PC-3 (cell line): Measurements from ENCODE around the gene KCNJ10. TPM values are rescaled to one million over a fixed set of nuclear protein-coding genes. Genes with fewer than 3 reads are reported as not detected.

Source experiments
- ATAC-seq: fragments of 200-7000 bp; cut with Tn5 transposase; 2 replicates; pipeline ENCODE4 v1.9.1; 2020; ENCODE audit warnings: mild to moderate bottlenecking, moderate library complexity
- BruUV-seq: library from RNA; stranded (reverse); fragments of 400-500 nt; replicated peaks from 2 replicates; lab custom pipeline; 2021; lab: Mats Ljungman, UMichigan
- CTCF ChIA-PET: fragments of 300-600 bp; sonication (Branson Sonifier 250); formaldehyde crosslinking; loops from one replicate; lab custom pipeline; 2022; ENCODE audit warnings: antibody characterized with exemption; lab: Charles Lee
- POLR2A ChIA-PET: fragments of 300-600 bp; sonication (Branson Sonifier 250); formaldehyde crosslinking; loops from one replicate; lab custom pipeline; 2022; ENCODE audit warnings: antibody characterized with exemption; ENCODE audit not compliant: unreplicated experiment; lab: Charles Lee
- DNase-seq: peaks from one replicate; pipeline ENCODE4 v3.0.0-alpha.2; 2015
- H2AFZ ChIP-seq: fragments of 300-600 bp; sonication (generic); 2 replicates; pipeline ENCODE4 v1.6.0; 2016; ENCODE audit warnings: antibody characterized with exemption, low read length
- H3F3A ChIP-seq: fragments of 300-600 bp; sonication (generic); one replicate; pipeline ENCODE4 v1.6.0; 2017; ENCODE audit warnings: antibody characterized with exemption, low read length, control low read depth, mild to moderate bottlenecking; ENCODE audit not compliant: unreplicated experiment
- H3K27ac ChIP-seq: fragments of 300-600 bp; sonication (generic); 2 replicates; pipeline ENCODE4 v1.5.1; 2016; ENCODE audit warnings: mild to moderate bottlenecking, low read length
- H3K27me3 ChIP-seq: fragments of 300-600 bp; sonication (generic); 2 replicates; pipeline ENCODE4 v1.6.1; 2016; ENCODE audit warnings: low read length, mixed read lengths
- H3K36me3 ChIP-seq: fragments of 300-600 bp; sonication (generic); 2 replicates; pipeline ENCODE4 v1.6.1; 2016; ENCODE audit warnings: low read depth, mixed run types, low read length, mixed read lengths
- H3K4me1 ChIP-seq: fragments of 300-600 bp; sonication (generic); 2 replicates; pipeline ENCODE4 v1.5.1; 2016; ENCODE audit warnings: low read length; ENCODE audit not compliant: insufficient read depth
- H3K4me2 ChIP-seq: fragments of 300-600 bp; sonication (generic); 2 replicates; pipeline ENCODE4 v1.6.0; 2016; ENCODE audit warnings: low read length
- H3K4me3 ChIP-seq: fragments of 300-600 bp; sonication (generic); 2 replicates; pipeline ENCODE4 v1.5.1; 2016; ENCODE audit warnings: mild to moderate bottlenecking, low read length, mixed read lengths
- H3K79me2 ChIP-seq: fragments of 300-600 bp; sonication (generic); 2 replicates; pipeline ENCODE4 v1.6.1; 2017; ENCODE audit warnings: low read length, mixed read lengths
- H3K9ac ChIP-seq: fragments of 300-600 bp; sonication (generic); 2 replicates; pipeline ENCODE4 v1.6.0; 2016; ENCODE audit warnings: mild to moderate bottlenecking, low read length
- H3K9me2 ChIP-seq: fragments of 300-600 bp; sonication (generic); replicated peaks from 2 replicates; pipeline ENCODE4 v1.6.1; 2016; ENCODE audit warnings: mixed run types, low read length, mixed read lengths
- H3K9me3 ChIP-seq: fragments of 300-600 bp; sonication (generic); 2 replicates; pipeline ENCODE4 v1.6.1; 2016; ENCODE audit warnings: low read length, mixed read lengths
- H4K20me1 ChIP-seq: fragments of 300-600 bp; sonication (generic); 2 replicates; pipeline ENCODE4 v1.6.1; 2016; ENCODE audit warnings: low read length, mixed read lengths
- EZH2 ChIP-seq: fragments of 300-600 bp; sonication (generic); IDR thresholded peaks from one replicate; pipeline ENCODE4 v1.6.1; 2017; ENCODE audit warnings: antibody characterized with exemption, mild to moderate bottlenecking, low read length; ENCODE audit not compliant: unreplicated experiment
- EZH2phosphoT487 ChIP-seq: fragments of 300-600 bp; sonication (generic); IDR thresholded peaks from 2 replicates; pipeline ENCODE4 v1.6.1; 2018; ENCODE audit warnings: mild to moderate bottlenecking, antibody characterized with exemption, low read length, borderline replicate concordance
- intact Hi-C: fragments of 100-400 bp; cut with micrococcal nuclease; formaldehyde crosslinking; loops from 2 replicates; pipeline ENCODE4 v1.9.0; 2023
- total RNA-seq: library from RNA; depleted of rRNA; stranded (reverse); fragments of >200 nt; gene quantifications from 2 replicates; pipeline ENCODE4 v1.2.3, GENCODE V29; 2014
- TF ChIP-seq, protein P1 (sequence below): fragments of 300-600 bp; sonication (generic); conservative IDR thresholded peaks from 2 replicates; pipeline ENCODE4 v1.5.1; 2017; ENCODE audit warnings: antibody characterized with exemption, low read depth, mild to moderate bottlenecking, low read length

Gene KCNJ10
- total RNA-seq, 1 experiment from 2014 or later = 0.15 TPM

DNA sequence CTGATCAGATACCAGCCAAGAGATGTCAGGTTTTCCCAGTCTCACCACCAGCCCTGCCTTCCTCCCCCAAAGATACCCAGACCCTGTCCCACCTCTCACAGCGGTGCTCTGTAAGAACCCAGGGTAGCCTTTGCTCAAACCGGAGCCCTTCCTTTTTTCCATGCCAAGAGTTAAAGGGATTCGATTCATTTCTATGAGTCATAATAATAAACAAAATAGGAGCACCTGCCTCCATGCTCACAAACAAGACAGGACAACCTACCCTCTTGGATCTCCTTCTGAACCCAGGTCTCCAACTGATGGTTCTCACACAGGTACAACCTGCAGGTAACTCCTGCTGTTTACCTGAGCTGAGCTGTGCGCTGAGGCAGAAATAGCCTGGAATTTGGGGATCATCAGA lies 39.7 kb upstream of the KCNJ10 start:
- POLR2A ChIA-PET = interaction anchor here (0.6 kb wide), 1 partner anchor 143 kb away, joined by 3 read pairs; no protein-coding TSS in a partner anchor
- Histone ChIP-seq H4K20me1 (no peaks in the 10 kb centered on the region), H3K4me2 (peak overlapping the region; percentile 38), H3K27me3 (no peaks in the 10 kb centered on the region), H3K9me3 (no peaks in the 10 kb centered on the region), H3K27ac (no peak overlapping the region), H3K4me1 (peaks cover 11% of the 10 kb centered on the region), H2AFZ (peak overlapping the region; percentile 48; the same call in 1 of the 2 replicates), H3F3A (no peaks in the 10 kb centered on the region), H3K9ac (no peak overlapping the region), H3K36me3 (no peaks in the 10 kb centered on the region), H3K9me2 (no peaks in the 10 kb centered on the region), H3K4me3 (no peak overlapping the region), H3K79me2 (no peaks in the 10 kb centered on the region)
- intact Hi-C loops = no loop called here
- TF ChIP-seq, protein P1, sequence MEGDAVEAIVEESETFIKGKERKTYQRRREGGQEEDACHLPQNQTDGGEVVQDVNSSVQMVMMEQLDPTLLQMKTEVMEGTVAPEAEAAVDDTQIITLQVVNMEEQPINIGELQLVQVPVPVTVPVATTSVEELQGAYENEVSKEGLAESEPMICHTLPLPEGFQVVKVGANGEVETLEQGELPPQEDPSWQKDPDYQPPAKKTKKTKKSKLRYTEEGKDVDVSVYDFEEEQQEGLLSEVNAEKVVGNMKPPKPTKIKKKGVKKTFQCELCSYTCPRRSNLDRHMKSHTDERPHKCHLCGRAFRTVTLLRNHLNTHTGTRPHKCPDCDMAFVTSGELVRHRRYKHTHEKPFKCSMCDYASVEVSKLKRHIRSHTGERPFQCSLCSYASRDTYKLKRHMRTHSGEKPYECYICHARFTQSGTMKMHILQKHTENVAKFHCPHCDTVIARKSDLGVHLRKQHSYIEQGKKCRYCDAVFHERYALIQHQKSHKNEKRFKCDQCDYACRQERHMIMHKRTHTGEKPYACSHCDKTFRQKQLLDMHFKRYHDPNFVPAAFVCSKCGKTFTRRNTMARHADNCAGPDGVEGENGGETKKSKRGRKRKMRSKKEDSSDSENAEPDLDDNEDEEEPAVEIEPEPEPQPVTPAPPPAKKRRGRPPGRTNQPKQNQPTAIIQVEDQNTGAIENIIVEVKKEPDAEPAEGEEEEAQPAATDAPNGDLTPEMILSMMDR = no peak
- TF ChIP-seq EZH2phosphoT487 (no peak), EZH2 (no peak)
- CTCF ChIA-PET = no interaction called here
- peak; percentile 60 for ATAC-seq
- no TSS peak for BruUV-seq
- peak; percentile 50 for DNase-seq

DNA sequence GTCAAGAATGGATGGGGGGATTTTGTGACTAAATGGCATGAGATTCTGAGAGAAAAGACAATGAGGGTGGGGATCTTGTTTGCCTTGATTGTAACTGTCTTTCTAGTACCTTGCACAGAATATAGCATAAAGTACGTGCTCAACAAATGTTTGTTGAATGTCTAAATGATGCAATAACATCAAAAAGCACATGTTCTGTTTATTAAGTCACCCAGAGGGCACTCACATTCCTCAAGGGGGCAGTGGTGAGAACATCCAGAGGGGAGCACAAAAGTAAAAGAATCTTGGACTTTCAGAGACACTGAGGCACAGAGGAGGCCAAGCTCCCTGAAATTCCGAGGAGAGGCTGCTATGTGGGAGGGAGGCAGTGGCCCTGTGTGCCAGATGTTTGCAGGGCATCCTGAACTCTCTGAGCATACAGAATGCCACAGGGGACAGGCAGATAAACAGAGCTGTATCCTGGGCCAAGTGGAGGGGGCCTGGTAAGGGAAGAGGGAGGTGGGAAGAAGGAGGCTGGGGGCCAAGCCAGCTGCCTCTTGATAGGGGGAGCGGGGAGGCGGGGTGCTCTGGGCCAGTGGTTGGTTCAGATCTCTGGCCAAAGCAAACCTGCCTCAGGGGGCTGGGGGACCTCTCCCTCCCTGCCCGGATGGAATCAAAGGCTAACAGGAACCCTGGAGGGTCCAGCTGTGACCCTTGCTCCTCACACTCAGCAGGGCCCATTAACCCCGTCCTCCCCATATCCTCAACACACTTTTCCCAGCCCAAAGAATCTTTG lies 39.1 kb upstream of the KCNJ10 start:
- TF ChIP-seq EZH2 (no peak), EZH2phosphoT487 (no peak)
- TF ChIP-seq, protein P1 = peak; percentile 82
- H3K4me3 ChIP-seq = no peak overlapping the region
- BruUV-seq = no TSS peak
- POLR2A ChIA-PET = no interaction called here
- ATAC-seq (peak; percentile 44), DNase-seq (peak; percentile 73)
- H3K36me3 ChIP-seq = no peaks in the 10 kb centered on the region
- intact Hi-C loops = no loop called here
- no peak overlapping the region for H3K27ac ChIP-seq
- H3F3A ChIP-seq = no peaks in the 10 kb centered on the region
- CTCF ChIA-PET = interaction anchor here (0.6 to 1.3 kb wide), 3 partner anchors 50 to 143 kb away, joined by 3 read pairs; no protein-coding TSS in a partner anchor
- H3K9ac ChIP-seq = no peak overlapping the region
- H3K27me3 ChIP-seq = no peaks in the 10 kb centered on the region
- H3K4me1 ChIP-seq = peaks cover 11% of the 10 kb centered on the region
- no peaks in the 10 kb centered on the region for H3K9me2 ChIP-seq
- no peaks in the 10 kb centered on the region for H4K20me1 ChIP-seq
- peak overlapping the region; percentile 38 for H3K4me2 ChIP-seq
- H3K79me2 ChIP-seq = no peaks in the 10 kb centered on the region
- H2AFZ ChIP-seq = peak overlapping the region; percentile 61
- H3K9me3 ChIP-seq = no peaks in the 10 kb centered on the region

DNA sequence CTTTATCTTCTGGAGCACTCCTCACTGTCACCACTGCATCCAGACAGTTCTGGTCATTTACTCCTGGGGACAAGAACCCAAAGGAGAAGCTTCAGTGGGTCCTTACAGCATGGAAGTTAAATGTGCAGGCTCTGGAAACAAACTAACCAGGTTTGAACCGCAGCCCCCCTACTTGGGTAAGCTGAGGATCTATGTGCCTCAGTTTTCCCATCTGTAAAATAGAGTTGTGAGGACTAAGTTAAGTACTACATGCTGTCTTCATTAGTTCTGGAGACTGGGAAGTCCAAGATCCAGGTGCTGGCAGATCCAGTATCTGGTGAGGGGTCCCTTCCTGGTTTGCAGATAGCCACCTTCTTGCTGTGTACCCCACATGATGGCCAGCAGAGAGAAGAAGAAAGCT lies 37.6 kb upstream of the KCNJ10 start:
- POLR2A ChIA-PET = no interaction called here
- TF ChIP-seq, protein P1 = no peak
- TF ChIP-seq EZH2 = no peak
- TF ChIP-seq EZH2phosphoT487 = no peak
- BruUV-seq = no TSS peak
- no peak for DNase-seq
- Histone ChIP-seq H3K9me2 (no peaks in the 10 kb centered on the region), H3K9ac (no peak overlapping the region), H3K4me2 (no peak overlapping the region), H3F3A (no peaks in the 10 kb centered on the region), H2AFZ (no peak overlapping the region), H3K79me2 (no peaks in the 10 kb centered on the region), H3K4me1 (peaks cover 11% of the 10 kb centered on the region), H3K27me3 (no peaks in the 10 kb centered on the region), H4K20me1 (no peaks in the 10 kb centered on the region), H3K36me3 (no peaks in the 10 kb centered on the region), H3K9me3 (no peaks in the 10 kb centered on the region), H3K27ac (no peak overlapping the region), H3K4me3 (no peak overlapping the region)
- CTCF ChIA-PET = no interaction called here
- intact Hi-C loops = no loop called here
- ATAC-seq = no peak
